ENCODE results near the gene NARF.
"Not testable (repeated sequence)": the region's sequence is repeated elsewhere in the genome, so short reads cannot be mapped to it uniquely, and the experiment has no call there.

Gene NARF

DNA sequence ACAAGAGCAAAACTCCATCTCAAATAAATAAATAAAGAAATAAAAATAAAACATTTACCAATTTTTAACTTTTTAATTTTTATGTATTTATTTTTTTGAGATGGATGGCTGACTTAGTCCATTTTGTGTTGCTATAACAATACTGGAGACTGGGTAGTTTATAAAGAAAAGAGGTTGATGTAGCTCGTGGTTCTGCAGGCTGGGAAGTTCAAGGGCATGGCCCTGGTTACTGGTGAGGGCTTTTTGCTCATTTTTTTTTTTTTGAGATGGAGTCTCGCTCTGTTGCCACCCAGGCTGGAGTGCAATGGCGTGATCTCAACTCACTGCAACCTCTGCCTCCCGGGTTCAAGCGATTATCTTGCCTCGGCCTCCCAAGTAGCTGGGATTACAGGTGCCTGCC lies 46.8 kb downstream of the NARF start:
- DNase-seq = no peak

DNA sequence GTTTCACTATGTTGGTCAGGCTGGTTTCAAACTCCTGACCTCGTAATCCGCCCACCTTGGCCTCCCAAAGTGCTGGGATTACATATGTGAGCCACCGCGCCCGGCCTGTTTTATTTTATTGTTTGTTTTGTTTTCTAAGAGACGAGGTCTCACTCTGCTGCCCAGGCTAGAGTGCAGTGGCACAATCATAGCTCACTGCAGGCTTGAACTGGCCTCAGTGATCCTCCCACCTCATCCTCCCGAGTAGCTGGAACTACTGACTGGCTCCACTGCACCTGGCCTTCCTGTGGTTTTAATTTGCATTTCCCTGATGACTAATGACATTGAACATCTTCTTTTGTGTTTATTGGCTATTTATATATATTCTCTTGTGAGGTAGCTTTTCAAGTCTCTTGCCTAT lies 47.9 kb downstream of the NARF start:
- not testable (repeated sequence) for DNase-seq

DNA sequence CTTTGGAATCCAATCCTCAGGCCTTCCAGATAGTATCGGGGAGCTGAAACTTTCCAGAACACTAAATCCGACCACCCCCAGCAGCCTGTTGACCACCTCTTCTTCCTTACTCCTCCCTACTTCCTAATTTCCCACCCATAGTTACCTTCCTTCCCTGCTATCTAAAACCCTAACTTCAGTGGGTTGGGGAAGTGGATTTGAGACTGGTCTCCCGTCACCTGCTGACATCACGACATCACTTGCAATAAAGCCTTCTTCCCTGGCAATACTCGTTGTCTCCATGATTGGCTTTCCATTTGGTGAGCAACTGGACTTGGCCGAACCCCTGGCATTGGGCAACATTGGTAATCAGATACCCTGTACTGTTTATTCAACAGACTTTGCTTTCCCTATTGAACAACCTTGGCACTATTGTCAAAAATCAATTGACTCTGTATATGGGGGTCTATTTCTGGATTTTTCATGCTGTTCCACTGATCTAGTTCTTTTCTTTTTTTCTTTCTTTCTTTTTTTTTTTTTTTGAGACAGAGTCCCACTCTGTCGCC lies 49.2 kb downstream of the NARF start:
- no peak for DNase-seq

DNA sequence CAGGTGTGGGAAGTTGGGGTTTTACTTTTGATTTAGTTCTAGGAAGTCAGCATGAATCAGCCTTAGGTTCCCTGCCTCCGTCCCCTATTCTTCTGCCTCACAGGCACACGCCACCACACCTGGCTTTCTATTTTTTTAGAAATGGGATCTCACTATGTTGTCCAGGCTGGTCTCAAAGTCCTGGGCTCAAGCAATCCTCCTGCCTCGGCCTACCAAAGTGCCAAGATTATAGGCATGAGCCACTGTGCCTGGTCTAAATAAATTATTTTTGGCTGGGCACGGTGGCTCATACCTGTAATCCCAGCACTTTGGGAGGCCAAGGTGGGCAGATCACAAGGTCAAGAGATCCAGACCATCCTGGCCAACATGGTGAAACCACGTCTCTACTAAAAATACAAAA lies 53.1 kb downstream of the NARF start:
- DNase-seq = not testable (repeated sequence)

DNA sequence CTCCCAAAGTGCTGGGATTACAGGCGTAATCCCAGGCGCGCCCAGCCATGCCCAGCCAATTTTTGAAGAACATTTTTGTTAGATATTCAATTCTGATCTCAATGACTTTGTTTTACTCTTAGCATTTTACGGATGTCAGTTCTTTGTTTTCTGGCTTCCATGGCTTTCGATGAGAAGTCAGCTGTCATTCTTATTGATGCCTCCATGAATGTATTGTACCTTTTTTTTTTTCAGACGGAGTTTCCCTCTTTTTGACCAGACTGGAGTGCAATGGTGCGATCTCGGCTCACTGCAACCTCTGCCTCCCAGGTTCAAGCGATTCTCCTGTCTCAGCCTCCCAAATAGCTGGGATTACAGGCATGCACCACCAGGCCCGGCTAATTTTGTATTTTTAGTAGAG lies 55.3 kb downstream of the NARF start:
- not testable (repeated sequence) for DNase-seq

DNA sequence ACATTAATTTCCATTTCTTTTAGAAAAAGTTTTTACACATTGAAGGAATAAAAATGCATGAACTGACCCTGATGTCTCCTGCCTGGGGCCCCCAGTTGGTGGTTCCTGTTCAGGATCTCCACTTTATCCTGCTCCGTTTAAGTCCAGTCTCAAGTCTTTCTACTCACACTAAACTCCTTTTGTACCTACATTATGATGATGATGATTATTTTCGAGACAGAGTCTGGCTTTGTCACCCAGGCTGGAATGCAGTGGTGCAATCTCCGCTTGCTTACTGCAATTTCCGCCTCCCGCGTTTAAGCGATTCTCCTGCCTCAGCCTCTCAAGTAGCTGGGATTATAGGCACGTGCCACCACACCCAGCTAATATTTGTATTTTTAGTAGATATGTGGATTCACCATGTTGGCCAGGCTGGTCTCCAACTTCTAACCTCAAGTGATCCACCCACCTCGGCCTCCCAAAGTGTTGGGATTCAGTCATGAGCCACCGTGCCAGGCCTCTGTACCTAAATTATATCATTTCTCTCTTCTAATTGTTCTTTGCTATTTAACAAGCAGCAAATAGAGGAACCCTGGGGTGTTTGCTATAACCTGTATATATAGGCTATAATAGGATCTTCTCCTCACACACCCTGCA lies 58.8 kb downstream of the NARF start:
- DNase-seq = no peak

DNA sequence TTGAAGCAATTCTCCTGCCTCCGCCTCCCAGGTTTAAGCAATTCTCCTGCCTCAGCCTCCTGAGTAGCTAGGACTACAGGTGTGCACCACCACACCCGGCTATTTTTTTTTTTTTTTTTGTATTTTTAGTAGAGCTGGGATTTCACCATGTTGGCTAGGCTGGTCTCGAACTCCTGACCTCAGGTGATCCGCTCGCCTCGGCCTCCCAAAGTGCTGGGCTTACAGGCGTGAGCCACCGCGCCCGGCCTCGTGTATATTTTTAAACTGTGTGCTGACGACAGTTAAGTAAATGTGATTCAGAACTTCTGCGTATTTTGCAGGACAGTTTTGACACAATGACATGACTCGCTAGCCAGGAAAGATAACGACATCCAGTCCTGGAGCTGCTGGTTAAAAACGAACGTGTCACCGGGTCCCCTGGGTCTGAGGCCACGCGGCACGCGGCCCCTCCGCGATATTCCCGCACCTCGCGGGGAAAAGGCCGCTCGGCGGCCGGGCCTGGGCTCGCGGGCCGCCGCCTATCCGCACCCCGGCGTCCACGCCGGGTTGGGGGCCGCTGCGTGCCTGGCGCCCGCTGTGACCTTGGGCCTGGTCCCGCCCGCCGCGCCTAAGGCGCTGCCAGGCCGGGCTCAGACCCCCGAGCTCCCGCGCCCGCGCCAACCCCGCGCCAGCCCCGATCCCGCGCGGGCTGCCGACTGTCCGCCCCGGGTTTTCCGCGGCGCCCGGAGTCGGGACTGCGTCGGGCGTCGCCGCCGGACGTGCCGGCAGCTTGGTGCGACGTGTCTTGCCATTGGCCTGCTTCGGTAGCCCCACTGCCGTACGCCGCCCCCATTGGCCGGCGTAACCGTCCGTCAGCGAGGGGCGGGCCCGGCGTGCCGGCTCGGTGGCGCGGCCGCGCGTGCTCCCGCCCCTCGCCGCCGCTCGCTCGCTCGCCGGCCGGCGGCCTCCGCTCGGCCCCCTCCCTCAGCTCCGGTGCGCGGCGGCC lies 60.6 kb downstream of the NARF start, which contains the start of gene FOXK2:
FOXK2 (plus strand) TSS at position 907 of the 985 bp plus-strand sequence. CDS start 157 bp downstream, outside the sequence.
- DNase-seq = peak; percentile 97

DNA sequence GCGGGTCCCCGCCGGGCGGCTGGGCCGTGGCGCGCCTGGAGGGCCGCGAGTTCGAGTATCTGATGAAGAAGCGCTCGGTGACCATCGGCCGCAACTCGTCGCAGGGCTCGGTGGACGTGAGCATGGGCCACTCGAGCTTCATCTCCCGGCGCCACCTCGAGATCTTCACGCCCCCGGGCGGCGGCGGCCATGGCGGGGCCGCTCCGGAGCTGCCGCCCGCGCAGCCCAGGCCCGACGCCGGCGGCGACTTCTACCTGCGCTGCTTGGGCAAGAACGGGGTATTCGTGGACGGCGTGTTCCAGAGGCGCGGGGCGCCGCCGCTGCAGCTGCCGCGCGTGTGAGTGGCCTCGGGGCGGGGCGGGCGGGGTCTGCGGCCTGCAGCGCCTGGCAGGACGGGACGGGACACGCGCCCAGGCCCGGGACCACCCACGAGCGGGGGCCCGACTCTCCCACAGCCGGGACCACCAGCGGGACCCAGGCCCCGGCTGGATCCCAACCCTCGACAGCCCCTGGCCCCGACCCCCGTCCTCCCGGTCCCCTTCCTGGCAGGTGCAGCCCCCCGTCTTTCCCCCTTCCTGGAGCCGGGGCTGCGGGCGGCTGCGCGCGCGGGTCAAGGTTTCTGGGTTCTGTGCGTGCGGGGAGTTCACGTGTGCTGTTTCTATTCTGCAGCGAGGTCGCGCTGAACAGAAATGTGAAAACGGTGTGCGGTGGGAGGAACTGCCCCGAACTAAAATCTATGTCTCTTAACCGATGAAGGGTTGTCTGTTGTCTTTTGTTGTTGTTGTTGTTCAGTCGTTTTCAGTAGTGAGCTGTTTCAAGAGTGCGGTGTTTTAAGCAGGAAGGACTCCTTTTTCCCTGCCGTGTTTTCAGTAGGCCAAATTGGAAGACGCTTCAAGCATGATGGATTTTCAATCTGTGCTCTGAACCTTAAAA lies 61.7 kb downstream of the NARF start:
- no peak for DNase-seq

DNA sequence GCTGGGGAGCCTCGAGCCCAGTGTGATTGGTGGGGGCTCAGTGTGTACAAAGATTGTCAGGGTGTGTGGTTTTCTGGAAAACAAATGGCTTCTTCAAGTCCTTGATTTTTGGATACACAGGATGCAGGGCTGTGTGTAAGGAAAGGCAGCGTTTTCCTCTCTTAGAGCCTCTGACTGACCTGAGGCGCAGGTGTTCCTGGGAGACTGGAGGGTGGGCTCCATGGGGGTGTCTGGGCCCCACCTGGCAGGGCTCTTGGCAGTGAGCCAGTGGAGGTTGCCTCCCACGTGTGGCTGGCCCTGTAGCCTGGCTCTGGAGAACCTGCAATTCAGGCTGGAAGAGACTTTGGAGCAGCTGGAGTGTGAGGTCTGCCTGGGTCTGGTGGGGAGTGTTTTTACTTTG lies 66.0 kb downstream of the NARF start:
- DNase-seq = no peak

DNA sequence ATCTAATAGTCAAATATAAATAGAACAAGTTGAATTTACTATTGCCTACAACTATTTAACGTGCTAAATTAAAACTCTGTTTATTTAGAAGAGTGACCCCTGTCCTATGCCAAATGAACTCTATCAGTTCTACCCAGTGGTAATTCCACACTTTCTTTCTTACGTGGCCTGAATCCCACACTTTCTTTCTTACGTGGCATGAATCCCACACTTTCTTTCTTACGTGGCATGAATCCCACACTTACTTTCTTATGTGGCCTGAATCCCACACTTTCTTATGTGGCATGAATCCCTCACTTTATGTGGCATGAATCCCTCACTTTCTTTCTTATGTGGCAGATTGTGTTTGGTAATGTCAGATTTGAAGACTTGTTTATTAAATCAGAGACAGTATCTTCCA lies 67.2 kb downstream of the NARF start:
- DNase-seq = no peak

DNA sequence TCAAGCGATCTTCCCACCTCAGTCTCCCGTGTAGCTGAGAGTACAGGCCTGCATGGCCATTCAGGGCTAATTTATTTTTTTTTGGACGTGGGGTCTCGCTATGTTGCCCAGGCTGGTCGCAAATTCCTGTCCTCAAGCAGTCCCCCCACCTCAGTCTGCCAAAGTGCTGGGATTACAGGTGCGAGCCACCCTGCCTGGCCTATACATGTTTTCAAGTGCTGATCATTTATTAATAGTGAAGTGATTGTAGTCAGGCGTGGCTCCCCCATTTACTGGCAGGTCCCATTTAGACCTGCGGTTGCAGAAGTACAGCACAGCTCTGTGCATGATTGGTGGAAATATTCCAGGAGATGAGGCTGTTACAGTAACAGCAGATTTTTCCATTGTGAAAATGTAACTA lies 69.4 kb downstream of the NARF start:
- no peak for DNase-seq

DNA sequence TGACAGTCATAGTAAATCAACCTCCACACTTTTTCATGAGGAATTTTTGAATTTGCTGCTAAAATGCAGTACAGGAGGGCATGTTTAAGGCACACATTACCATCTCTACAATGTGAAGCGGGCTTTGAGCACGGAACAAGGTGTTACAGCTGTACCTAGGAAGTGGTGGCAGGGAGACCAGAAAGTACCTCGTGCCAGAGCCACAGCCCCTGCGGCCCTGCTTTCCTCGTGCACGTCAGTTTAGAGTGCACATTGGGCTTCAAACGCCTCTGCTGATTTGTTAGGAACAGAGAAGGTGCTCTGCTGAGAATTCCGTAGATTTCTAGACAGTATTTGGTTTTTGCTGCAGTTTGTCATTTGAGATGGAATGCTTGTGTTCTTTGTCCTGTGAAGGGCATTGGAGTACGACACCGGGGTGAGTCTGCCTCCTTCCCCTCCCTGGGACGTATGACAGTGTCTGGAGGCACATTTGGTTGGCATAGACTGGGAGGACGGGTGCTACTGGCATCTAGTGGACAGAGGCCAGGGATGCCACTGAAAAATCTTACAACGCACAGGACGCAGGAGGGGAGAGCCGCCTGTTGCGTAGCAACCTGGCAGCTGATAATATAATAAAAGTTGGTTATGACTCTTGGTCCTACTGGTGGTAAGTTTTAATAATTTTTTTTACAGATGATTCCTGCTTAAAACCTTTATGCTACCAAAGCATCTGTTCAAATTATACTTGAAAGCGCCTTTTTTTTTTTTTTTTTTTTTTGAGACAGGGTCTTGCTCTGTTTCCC lies 70.1 kb downstream of the NARF start:
- DNase-seq = peak; percentile 62

DNA sequence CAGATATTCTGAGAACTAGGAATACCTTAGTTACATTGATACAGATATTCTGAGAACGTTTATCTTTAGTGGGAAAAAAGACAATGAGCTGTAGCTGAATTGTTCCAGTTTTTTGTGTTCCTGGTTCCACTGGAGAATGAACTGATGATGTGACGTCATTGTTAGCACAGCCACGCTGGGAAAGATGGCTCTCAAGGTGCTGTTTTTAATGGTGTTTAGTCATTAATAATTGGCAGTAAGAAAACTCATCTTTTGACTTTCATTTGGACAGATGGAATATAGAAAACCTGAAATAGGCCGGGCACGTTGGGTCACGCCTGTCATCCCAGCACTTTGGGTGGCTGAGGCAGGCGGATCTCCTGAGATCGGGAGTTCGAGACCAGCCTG lies 71.4 kb downstream of the NARF start:
- no peak for DNase-seq

DNA sequence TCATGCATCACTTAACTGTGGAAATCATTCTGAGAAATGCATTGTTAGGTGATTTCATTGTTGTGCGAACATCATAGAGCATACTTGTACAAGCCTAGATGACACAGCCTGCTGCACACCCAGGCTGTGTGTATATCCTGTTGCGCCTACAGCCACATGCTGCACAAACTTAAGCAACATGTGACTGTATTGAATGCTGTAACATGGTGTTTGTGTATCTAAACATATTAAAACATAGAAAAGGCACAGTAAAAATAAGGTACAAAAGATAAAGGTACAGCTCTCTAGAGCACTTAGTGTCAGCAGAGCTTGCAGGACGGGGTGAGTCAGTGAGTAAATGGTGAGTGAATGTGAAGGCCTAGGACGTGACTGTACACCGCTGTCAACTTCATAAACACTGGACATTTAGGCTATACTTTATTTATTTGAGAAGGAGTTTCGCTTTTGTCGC lies 72.9 kb downstream of the NARF start:
- no peak for DNase-seq

DNA sequence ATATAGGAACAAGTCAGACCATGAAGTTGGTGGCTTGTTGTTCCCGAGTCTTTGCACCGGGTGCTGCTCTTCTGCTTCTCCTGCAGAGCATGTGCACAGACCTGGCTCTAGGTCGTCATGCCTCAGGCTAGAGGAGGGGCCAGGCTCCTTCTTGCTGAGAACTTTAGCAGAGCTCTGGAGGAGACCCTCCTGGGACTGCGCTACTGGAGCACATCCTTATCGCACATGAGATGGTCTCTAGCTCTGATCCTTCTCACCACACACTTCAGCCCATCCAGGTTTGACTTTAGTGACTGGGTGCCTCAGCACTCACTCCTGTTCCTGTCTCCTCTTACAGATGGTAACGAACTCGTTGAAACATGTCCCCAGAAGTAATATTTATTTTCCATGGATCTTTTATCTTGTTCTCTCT lies 75.9 kb downstream of the NARF start:
- DNase-seq = no peak

DNA sequence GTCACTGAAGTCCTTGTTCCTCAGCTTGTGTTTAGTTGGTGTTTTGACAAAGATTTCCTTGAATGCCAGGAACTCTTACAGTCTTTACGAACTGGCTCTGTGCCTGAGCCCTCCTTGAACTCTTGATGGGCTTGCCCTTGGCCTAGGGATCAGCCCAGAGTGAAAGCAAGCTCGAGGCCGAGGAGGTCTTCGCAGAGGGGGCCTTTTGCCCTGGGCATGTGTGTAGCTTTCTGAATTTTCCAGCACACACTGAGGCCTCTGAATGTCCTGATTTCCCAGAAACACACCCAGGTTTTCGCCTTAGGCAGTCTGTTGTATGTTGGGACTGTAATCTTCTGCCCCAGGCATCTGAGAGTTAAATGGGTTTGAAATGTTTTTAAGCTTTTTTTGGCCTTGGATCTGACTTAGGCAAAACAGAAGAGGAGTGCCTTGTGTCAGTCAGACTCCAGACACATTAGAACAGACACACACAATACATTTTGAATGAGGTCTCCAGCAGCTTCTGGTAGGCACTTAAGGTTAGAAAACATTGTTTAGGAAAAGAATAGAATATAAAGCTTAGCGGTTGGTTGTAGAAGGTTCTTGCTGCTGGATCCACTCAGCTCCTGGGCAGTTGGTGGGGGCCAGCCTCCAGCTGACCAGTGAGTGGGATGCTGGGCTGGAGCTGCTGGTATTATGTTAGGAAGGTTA lies 78.1 kb downstream of the NARF start:
- DNase-seq = no peak

DNA sequence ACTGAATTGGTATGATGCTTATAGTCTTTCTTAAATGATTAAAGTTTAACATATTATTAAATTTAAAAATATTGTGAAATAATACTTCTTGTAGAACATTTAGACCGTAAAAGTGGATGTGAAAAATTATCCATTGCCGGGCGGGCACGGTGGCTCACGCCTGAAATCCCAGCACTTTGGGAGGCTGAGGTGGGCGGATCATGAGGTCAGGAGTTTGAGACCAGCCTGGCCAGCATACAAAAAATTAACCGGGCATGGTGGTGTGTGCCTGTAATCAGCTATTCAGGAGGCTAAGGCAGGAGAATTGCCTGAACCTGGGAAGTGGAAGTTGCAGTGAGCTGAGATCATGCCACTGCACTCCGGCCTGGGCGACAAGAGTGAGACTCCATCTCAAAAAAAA lies 78.7 kb downstream of the NARF start:
- DNase-seq = not testable (repeated sequence)

DNA sequence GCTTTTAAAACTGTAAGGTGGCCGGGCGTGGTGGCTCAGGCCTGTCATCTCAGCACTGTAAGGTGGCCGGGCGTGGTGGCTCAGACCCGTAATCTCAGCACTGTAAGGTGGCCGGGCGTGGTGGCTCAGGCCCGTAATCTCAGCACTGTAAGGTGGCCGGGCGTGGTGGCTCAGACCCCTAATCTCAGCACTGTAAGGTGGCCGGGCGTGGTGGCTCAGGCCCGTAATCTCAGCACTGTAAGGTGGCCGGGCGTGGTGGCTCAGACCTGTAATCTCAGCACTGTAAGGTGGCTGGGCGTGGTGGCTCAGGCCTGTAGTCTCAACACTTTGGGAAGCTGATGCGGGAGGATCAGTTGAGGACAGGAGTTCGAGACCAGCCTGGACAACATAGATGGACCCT lies 80.5 kb downstream of the NARF start:
- not testable (repeated sequence) for DNase-seq
